Medulla oblongata (tissue), 1 donor: ENCODE data around the gene SEL1L2.

Source experiments
- DNase-seq: peaks from one replicate; pipeline ENCODE4 v3.0.0-alpha.2; 2015; ENCODE audit errors: extremely low spot score

SEL1L2 gene

DNA sequence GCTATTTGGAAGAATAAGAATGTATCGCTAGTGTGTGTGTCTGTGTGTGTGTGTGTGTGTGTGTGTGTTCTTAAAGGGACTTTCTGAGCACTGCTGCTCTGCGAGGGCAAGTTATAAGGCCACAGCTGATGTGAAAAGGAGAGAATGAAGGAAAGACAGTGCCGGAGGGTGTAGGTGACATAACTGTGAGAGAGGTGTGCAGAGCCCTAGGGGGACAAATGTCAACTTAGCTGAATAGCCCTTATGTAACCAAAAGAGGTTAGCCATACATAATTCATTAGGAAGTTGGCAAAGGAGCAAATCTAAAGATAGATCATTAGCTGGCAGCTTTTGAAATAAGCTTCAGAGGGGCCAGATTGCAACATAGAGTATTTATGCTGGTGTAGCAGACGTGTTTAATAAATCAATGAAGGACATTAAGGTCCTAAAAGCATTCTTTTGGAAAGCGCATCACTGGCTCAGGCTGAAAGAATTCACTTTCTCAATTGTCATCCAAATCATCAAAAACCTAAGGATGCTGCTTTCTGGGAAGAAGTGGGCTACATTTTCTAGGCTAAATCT is 124.5 kb downstream of the SEL1L2 start:
- peak; percentile 27 for DNase-seq

DNA sequence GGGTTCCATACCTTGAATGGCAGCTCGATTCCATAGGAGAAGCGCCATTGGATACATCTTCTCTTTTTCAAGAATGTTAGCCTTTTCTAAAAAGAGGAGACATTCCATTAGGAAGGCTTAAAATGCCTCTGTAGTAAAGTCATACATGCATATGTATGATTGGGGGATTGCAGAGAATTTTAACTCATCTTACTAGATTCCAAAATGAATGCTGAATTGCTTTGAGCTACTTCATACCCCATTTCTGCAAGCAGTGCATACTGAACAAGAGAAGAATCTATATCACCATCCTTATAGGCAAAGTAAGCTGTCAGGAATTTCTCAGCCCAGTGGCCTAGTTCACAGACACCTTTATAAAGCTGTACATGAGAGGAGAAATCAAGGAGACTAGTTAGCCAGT is 125.3 kb downstream of the SEL1L2 start:
- no peak for DNase-seq

GRCh38 chr20:13863244-13863643 is 127.2 kb downstream of the SEL1L2 start:
- DNase-seq, result no peak

DNA sequence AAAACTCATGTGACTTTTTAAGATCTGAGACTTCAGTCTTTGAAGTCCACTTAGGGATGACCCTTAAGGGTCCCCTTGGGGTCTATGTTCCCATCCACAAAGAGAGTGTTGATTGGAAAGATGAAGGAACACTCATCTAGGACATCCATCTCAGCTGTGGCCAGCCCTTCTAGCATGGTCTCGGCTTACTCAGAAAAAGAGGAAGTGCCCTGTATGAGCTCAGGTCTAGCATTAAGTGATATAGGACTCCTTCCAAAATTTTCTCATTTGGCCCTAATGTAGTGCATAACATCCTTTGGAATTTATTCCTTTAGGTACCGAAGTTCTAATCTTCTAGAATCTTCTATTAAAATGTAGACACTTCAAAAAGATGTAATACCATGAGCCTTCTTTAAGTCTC is 128.2 kb downstream of the SEL1L2 start:
- DNase-seq, result peak; percentile 25

DNA sequence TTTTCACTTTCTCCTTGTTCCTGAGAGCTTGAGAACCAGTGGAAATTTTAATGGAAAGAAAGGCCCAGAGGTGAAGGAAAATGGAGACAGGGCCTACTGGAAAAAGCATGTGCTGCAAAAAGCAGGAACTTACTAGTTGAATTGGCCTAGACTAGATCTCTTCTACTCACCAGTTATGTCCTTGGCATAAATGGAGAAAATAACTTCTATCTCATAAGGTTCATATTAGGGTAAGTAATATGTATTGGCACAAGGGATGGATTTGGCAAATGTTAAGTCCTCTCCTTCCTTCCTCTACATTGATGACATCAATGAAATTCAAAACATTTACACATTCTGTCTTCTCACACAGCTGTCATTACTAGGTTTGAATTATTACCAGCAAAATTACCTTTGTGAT is 131.5 kb downstream of the SEL1L2 start:
- DNase-seq, result no peak

DNA sequence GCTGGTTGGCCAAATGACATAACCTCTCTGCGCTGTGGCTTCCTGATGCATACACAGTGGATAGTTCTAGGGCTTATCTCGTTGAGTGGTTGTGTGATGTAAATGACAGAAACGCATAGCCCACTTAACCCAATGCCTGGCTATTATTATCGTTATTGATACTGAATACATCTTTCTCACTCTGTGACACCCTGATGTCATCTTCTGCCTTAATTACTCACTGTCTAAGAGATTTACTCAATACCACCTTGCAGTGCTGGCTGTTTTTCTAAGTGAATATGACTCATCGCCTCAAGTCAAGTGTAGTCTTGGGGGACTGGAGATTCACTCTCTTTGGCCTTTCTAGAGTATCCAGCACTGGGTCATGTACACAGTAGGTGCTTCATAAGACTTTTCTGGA is 132.0 kb downstream of the SEL1L2 start:
- no peak for DNase-seq

- DNase-seq, result peak; percentile 47
Observed at GRCh38 chr20:13857961-13858360, 132.5 kb downstream of the SEL1L2 start.

GRCh38 chr20:13857304-13857703 is 133.1 kb downstream of the SEL1L2 start:
- peak; percentile 44 for DNase-seq

GRCh38 chr20:13856354-13856753 is 134.1 kb downstream of the SEL1L2 start:
- DNase-seq, result peak; percentile 87

DNA sequence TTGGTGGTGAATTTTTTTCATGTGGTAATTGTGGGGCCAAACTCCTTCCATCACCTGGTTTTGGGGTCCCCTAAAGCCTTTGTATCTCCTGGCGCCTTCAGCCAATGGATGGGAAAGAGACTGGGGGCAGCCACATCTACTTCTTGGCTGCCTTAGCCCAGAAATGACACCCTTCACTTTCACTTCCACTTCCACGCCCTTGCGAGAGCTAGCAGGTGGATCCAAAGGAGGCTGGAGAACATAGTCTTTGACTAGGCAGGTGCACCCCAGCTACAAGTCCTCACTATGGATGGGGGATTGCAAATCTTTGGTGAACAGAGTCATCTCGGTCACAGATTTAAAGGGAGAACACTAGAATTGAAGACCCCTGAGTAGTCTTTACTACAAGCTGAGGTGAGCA is 134.8 kb downstream of the SEL1L2 start:
- no peak for DNase-seq

DNA sequence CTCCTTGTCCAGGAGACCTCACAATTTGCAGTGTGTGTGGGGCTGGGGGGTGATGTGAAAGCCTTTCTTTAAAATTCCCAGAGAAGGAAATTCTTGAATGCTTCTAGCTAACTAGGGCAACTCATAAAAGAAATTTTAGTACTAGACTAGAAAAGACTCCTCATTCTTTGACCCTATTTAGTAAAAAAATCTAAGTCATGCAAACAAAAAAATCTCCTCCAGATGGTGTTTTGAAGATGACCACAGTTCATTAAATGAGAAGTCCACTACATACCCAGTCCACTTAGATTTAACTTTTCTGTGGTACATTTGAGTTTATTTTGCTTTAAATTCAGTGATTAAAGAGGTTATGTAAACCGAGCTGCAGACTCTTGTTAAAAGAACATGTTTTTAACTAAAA is 138.1 kb downstream of the SEL1L2 start:
- DNase-seq, result no peak

GRCh38 chr20:13851279-13851678 is 139.1 kb downstream of the SEL1L2 start:
- no peak for DNase-seq

DNA sequence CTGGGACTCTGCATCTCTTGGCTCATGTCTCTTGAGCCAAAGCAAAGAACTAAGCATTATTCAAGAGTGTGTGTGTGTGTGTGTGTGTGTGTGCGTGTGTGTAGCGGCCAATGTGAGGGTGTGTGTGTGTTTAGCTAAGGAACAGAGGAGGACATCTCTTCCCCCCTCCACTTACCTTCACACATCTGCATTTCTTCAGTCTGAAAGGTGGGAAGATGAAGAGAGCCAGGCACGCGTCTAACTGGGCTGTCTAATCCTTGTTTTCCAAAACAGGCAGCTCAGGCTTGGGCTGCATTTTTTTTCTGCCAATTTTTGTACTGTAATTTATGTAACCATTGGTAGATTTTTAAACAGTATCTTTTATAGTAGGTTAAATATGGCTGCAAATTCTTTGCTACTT is 146.1 kb downstream of the SEL1L2 start:
- no peak for DNase-seq

DNA sequence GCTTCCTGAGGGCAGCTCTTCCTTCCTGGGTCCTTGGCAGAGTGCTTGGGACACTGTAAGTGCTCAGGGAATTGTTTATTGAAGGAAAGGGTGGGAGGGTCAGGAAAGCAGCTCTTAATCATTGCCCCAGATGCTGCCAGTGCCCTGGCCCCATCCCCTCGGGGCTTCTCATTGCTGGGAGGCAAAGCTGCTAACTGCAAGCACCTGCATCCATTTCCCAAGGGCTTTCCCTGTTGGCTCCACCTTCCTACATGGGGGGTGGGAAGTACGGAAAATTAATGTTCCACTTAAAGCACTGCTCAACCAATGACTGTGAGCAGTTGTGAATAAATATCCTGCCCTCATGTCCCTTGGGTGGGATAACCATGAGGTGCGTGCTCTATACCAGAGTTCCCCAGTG is 149.2 kb downstream of the SEL1L2 start:
- no peak for DNase-seq

DNA sequence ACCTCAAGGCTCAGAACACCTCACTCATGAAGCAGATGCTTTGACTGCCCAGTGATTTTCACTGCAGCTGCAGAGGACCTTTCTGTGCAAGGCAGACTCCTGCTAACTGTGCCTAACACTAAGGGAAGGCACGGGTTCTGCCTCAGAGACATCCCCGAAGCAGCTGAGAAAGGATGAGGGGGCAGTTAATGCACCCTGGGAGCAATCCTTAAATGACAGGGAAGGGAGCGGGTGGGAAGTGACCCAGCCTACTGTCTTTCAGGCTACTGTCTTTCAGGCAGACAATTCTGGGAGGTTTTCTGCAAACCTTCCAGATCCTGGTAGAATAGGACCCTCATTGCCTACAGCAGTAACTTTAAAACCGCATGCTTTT is 150.3 kb downstream of the SEL1L2 start:
- DNase-seq, result no peak

DNA sequence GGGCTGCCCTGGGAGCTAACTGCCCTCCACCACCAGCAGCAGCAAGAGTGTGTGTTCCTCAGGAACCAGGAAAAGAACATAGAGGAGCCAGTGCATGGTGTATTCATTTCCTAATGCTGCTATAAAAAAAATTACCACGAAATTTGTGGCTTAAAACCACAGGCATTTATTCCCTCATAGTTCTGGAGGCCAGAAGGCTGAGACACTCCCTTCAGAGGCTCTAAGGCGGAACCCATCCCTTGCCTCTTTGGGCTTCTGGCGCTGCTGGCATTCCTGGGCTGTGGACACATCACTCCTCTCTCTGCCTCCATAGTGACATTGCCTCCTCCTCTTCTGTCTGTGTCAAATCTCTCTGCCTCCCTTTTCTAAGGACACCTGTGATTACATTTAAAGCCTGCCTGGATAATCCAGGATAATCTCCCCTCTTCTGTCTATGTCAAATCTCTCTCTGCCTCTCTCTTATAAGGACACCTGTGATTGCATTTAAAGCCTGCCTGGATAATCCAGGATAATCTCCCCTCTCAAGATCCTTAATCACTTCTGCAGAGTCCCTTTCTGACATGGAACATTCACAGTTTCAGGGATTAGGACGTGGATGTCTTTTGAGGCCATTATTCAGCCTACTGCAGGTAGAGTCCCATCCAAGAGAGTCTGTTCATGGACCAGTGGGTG is 150.9 kb downstream of the SEL1L2 start:
- DNase-seq, result no peak

GRCh38 chr20:13838664-13839063 is 151.8 kb downstream of the SEL1L2 start:
- DNase-seq, result no peak

GRCh38 chr20:13831476-13831875 is 158.9 kb downstream of the SEL1L2 start:
- no peak for DNase-seq

- DNase-seq, result no peak
Observed at GRCh38 chr20:13825465-13825864, 164.9 kb downstream of the SEL1L2 start.

DNA sequence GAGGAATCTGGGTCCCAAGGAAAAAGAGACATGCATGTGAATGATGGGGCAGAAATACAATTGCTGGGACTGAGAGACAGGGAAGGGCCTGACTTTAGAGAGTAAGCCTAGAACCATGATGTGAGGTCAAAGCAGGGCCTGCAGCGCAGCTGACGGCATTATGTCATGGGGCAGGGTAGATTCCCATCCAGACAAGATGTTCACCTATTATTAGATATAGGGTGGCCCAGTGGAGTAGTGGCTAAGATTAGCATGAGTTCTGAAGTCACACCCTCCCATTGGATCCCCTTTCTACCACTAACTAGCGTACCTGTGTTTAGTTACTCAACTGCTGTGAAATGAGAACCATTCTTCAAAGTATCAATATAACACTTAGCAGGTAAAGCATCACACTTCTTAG is 166.0 kb downstream of the SEL1L2 start:
- DNase-seq, result no peak

DNA sequence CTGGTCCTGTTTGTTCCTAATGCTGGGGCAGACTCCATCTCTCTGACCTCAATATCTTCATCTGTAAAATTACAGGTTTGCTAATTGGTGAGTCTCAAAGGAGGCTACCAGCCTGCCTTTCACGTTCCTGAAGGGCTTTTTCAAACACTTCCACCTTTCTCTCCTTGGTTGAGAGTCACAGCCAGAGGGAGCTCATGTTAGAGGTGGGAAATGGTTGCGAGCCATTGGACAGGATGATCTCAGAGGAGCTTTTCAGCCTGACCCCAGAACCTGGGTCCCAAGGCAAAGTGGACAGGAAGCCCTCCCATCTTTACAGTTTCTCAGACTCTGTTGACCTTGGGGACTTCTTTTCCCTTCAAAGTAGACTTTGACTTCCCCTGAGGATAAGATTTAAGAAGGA is 168.0 kb downstream of the SEL1L2 start:
- no peak for DNase-seq

DNA sequence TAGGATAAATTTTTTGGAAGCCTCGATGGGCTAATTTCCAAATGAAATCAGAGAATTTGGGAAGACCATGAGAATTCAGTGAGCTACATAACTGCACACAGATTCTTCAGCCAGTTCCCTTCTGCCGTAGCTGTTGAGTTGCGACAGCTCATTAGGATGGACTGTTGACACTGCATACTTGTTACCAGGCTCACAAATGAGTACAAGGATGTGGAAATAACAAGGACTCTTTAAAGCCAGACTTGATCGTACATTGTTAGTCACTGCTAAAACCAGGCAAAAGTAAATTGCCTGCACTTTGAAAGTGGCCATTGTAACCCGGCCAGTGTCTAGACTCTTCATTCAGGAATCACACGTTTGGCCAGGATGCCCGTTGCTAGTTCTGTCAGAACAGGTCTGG is 168.5 kb downstream of the SEL1L2 start:
- DNase-seq, result no peak

- peak; percentile 61 for DNase-seq
Observed at GRCh38 chr20:13819885-13820645, 170.3 kb downstream of the SEL1L2 start.
